CD4-positive, alpha-beta T cell treated with Interleukin-17A for 1 hour (primary cell): ENCODE data around the gene C15orf39.
"Not testable (repeated sequence)": the region's sequence is repeated elsewhere in the genome, so short reads cannot be mapped to it uniquely, and the experiment has no call there.

ENCODE experiments used
- DNase-seq: peaks from one replicate; pipeline ENCODE4 v3.0.0-alpha.2; 2020

Gene C15orf39

GRCh38 chr15:75201616-75202250 lies at the start of gene C15orf39:
C15orf39 (plus strand) TSS chr15:75201882; CDS start chr15:75206049, 4,167 bp downstream.
- DNase-seq: peak; percentile 76

DNA sequence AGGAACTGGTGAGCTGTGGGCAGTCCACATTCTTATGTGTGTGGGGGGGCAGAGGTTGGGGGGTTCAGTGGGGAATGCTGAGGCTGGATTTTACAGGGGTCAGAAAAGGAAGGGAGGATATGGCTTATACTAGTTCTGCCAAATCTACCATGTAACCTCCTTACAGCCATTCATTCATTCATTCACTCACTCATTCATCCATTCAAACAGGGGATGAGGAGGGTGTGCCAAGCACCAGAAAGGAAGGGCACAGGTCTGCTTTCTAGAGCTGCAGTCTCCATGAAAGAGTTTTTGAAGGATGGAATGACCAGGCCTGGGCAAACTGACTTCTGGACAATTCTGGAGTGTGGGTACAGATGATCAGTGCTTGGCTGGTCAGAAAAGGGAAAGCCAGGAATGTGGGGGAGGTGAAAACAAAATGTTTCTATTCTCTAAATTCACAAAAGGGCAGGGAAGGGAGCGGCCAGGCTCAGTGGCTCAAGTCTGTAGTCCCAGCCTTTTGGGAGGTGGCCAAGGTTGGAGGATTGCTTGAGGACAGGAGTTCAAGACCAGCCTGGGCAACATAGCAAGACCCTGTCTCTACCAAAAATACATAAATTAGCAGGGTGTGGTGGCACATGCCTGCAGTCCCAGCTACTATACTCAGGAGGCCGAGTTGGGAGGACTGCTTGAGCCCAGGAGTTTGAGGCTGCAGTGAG lies 49.2 kb upstream of the C15orf39 start:
- DNase-seq: no peak

- DNase-seq: peak; percentile 39
These were observed 48.6 kb upstream of the C15orf39 start for GRCh38 chr15:75153087-75153486.

GRCh38 chr15:75153565-75154276 lies 48.0 kb upstream of the C15orf39 start:
- no peak for DNase-seq

DNA sequence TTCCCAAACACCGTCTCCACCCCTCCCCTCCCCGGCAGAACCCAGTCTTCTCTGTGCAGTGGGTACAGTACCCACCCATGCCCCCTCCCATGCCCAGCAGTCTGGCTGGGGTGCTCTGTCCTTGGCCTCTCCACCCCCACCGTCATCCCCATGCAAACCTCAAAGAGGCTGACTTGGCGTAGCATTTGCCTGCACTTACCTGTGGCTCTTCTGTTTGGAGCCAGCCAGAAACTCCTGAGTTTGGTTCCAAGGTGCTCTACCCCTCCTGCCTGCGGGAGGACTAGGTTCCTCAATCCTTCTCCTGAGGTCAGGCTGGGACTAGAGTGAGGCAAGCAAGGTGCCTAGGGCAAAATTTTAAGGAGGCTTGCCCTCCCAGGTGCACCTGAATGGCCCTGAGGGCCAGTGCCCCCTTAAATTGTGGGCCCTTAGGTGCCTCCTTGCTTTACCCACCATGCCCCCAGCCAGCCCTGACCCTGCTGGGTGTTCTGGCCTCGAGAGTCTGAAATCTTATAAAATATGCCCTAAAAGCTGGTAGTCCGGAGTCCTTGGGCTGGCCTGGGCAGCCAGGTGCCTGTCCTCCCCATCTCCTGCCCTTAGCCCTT lies 47.1 kb upstream of the C15orf39 start:
- DNase-seq: no peak

DNA sequence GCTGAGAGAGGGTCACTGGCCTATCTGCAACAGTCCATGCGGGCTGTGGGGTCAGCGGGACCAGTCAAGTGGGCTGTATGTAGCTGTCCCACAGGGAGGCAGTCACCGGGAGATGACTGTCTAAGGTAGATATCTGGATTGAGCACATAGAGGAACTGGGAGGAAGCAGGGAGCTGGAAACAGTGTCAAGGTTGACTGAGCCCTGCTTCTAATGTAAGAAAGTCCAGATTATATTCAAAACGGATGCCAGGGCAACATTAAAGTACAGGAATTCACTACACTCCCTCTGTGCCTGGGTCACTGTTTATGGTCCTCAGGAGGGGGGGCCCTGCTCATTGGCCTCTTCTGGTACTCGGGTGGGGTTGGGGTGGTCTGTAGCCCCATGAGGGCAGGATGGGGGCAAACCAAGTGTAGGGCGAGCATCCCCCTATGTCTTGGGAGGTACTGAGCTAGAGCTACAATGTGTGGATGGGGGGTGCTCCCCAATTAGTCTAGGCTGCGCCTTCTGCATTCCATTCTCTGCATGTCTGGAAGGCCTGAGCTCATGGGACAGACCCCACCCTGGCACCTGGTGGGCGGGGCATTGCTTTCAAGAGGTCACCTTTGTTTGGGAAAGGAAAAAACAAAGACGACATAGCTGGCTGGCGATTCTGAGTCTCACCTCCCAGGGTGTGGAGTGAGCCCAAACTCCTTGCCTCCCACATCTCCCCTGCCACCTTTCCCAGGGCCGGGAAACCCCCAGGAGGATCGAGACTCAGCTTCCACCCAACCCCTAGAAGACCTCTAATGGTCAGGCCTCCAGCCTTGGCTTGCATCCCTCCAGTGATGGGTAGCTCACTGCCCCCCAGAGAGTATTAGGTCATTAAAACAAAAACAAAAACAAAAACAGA lies 45.1 kb upstream of the C15orf39 start:
- no peak for DNase-seq

GRCh38 chr15:75158402-75158801 lies 43.3 kb upstream of the C15orf39 start:
- no peak for DNase-seq

GRCh38 chr15:75159244-75159643 lies 42.4 kb upstream of the C15orf39 start:
- DNase-seq: no peak

- no peak for DNase-seq
These were observed 40.4 kb upstream of the C15orf39 start for GRCh38 chr15:75161106-75161916.

DNA sequence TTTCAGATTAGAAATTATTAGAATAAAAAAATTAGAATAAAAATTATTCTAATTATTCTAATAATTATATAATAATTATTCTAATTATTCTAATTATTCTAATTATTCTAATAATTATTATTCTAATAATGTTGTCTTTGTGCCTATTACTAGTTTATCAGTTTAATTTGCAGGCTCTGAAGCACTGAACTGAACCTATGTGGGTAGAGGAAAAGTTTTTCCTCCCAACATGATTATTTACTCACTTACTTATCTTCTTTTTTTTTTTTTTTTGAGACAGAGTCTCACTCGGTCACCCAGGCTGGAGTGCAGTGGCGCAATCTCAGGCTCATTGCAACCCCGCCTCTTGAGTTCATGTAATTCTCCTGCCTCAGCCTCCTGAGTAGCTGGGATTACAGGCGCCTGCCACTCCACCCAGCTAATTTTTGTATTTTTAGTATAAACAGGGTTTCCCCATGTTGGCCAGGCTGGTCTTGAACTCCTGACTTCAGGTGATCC lies 39.7 kb upstream of the C15orf39 start:
- no peak for DNase-seq

GRCh38 chr15:75163150-75163564 lies 38.5 kb upstream of the C15orf39 start:
- DNase-seq: no peak

GRCh38 chr15:75164625-75165350 lies 36.9 kb upstream of the C15orf39 start:
- no peak for DNase-seq

DNA sequence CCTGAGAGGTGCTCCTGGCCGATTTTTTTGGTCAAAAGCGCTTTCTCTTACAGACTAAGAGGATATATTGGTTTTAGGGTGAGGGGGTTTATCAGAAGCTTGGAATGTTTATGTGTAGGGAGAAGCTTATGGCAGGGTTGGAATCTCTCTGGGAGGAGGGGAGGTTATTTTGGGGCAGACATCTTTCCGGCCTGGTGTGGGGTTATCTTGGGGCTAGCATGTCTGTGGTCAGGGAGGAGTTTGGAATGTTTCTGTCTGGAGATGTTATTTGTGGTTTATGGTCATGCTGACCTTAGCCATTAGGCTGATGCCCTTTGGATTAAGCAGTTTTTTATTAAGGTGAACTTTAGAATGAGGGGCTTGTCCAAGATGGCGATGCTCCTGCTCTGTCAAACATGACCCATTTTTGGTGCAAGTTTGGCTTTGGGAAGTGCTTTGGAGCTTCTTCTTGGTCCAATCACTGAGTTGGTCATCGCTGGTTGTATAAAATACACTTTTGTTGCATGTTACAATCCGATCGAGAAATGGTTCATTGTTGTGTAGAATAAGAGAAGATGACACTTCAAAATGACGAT lies 35.1 kb upstream of the C15orf39 start:
- DNase-seq: not testable (repeated sequence)

DNA sequence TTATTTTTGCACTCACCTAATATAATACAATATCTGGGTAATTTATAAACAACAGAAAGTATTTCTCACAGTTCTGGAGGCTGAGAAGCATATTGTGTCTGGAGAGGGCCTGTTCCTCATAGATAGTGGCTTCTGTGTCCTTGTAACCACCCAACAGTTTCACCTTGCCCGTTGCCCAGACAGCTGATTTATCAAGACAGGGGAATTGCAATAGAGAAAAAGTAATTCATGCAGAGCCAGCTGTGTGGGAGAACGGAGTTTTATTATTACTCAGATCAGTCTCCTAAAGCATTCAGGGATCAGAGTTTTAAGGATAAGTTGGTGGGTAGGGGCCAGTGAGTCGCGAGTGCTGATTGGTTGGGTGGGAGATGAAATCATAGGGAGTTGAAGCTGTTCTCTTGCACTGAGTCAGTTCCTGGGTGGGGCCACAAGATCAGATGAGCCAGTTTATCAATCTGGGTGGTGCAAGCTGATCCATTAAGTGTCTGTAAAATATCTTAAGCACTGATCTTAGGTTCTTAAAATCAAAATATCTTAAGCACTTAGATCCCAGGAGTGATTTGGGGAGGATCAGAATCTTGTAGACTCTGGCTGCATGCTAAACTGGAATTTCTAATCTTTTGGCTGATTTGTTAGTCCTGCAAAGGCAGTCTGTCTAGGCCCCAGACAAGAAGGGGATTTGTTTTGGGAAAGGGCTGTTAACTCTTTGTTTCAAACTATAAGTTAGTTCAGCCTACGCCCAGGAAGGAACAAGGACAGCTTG lies 33.9 kb upstream of the C15orf39 start:
- DNase-seq: no peak

DNA sequence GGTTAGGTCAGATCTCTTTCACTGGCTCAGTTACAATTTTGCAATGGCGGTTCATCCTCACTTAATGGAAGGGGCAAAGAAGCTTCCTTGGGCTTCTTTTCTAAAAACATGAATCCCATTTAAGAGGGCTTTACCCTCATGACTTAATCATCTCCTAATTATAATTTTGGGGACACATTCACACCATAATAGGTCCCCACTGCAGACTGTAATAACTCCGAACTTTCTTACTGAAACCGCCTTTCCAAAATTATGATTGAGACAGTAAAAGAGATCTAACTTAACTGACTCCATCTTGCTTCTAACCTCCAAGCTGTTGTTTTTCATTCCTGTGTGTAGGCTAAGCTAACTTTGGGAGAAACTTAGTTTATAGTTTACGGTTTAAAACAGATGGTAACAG lies 33.3 kb upstream of the C15orf39 start:
- no peak for DNase-seq

GRCh38 chr15:75170203-75170602 lies 31.5 kb upstream of the C15orf39 start:
- no peak for DNase-seq

DNA sequence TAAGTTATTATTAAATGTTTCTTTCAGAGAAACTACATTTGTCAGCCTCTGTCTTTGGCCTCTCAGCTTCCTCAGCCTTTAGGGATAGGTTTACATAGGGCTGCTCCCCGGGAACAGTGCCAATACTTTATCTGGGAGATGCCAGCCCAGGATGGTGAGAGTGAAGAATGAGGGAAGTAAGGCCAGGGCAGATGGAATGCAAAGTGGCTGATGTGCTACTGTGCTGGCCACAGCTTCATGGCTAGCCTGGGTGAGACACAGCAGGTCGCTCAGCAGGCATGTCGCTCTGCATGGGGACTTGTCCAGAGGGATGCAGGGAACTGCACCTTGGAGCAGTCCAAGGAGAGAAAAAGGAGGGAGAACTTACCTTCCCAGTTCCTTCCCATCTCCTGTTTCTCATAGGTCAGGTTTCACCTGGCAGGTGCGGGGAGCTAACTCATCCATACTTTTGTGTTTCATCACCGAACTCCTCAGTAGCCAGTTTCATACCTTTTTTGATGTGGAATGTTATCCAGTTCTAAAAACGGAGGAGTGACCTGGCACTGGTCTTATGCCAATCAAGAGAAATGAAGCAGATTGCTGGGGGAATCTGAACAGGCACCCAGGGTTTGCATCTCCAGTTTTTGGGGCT lies 30.9 kb upstream of the C15orf39 start:
- DNase-seq: no peak

DNA sequence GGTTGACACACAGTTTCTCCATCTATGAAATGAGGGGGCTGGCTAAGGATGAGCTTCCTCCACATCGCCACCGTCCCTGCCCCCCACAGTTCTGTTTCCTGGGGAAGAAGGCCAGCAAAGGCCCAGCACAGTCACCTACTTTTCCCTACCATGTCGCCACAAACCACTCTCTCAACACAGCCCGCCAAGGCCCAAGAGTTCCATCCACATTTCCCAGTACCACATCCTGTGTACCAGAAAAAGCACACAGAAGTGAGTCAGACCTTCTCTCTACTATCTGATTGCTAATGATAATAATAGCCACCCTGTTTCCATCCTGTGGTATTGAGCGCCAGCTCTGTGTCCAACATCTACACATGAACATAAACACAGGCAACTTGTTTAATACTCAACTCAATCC lies 30.3 kb upstream of the C15orf39 start:
- no peak for DNase-seq

GRCh38 chr15:75172284-75172820 lies 29.3 kb upstream of the C15orf39 start:
- no peak for DNase-seq
